H9 (cell line): Measurements from ENCODE around the gene PRDM4. TPM values are rescaled to one million over a fixed set of nuclear protein-coding genes. Genes with fewer than 3 reads are reported as not detected.

Source experiments
- DNase-seq: peaks from one replicate; pipeline ENCODE4 v3.0.0-alpha.2; 2017
- H2AFZ ChIP-seq: one replicate; pipeline ENCODE4 v1.6.1; 2013; ENCODE audit warnings: mild to moderate bottlenecking, low read length, control low read depth, moderate library complexity
- H2AK5ac ChIP-seq: 2 replicates; pipeline ENCODE4 v1.6.1; 2013; ENCODE audit warnings: low read length, control low read depth, mixed read lengths; ENCODE audit not compliant: insufficient read length
- H2BK120ac ChIP-seq: one replicate; pipeline ENCODE4 v1.6.1; 2013; ENCODE audit warnings: low read depth, mild to moderate bottlenecking, low read length, control low read depth, inconsistent platforms; ENCODE audit not compliant: poor library complexity, severe bottlenecking
- H2BK12ac ChIP-seq: 2 replicates; pipeline ENCODE4 v1.6.1; 2013; ENCODE audit warnings: low read length, control low read depth, mixed read lengths, low read depth; ENCODE audit not compliant: insufficient read length
- H2BK15ac ChIP-seq: 2 replicates; pipeline ENCODE4 v1.6.1; 2013; ENCODE audit warnings: low read depth, low read length, control low read depth
- H2BK20ac ChIP-seq: one replicate; pipeline ENCODE4 v1.6.1; 2013; ENCODE audit warnings: low read depth, mild to moderate bottlenecking, low read length, control low read depth, inconsistent platforms; ENCODE audit not compliant: poor library complexity, severe bottlenecking
- H2BK5ac ChIP-seq: 2 replicates; pipeline ENCODE4 v1.6.1; 2013; ENCODE audit warnings: low read length, control low read depth, mixed read lengths; ENCODE audit not compliant: insufficient read length
- H3K14ac ChIP-seq: 2 replicates; pipeline ENCODE4 v1.6.1; 2013; ENCODE audit warnings: low read length, control low read depth; ENCODE audit not compliant: insufficient read depth
- H3K18ac ChIP-seq: 2 replicates; pipeline ENCODE4 v1.6.1; 2013; ENCODE audit warnings: low read depth, mild to moderate bottlenecking, mixed read lengths, low read length, control low read depth; ENCODE audit not compliant: insufficient read length
- H3K23ac ChIP-seq: 2 replicates; pipeline ENCODE4 v1.6.1; 2013; ENCODE audit warnings: low read length, control low read depth, mixed read lengths, low read depth; ENCODE audit not compliant: insufficient read length
- H3K23me2 ChIP-seq: 2 replicates; pipeline ENCODE4 v1.6.1; 2013; ENCODE audit warnings: low read depth, mild to moderate bottlenecking, mixed read lengths, low read length, control low read depth; ENCODE audit not compliant: insufficient read length, poor library complexity, severe bottlenecking
- H3K27ac ChIP-seq: 2 replicates; pipeline ENCODE4 v1.5.1; 2013; ENCODE audit warnings: low read length, control low read depth, mixed read lengths, low read depth; ENCODE audit not compliant: insufficient read length
- H3K27me3 ChIP-seq: 2 replicates; pipeline ENCODE4 v1.6.1; 2013; ENCODE audit warnings: low read length, control low read depth, inconsistent platforms; ENCODE audit not compliant: insufficient read depth
- H3K4ac ChIP-seq: 2 replicates; pipeline ENCODE4 v1.6.1; 2013; ENCODE audit warnings: low read depth, mild to moderate bottlenecking, control low read depth, inconsistent platforms, low read length, moderate library complexity
- H3K4me1 ChIP-seq: 2 replicates; pipeline ENCODE4 v1.6.1; 2013; ENCODE audit warnings: low read length, control low read depth, inconsistent platforms; ENCODE audit not compliant: insufficient read depth
- H3K4me2 ChIP-seq: 2 replicates; pipeline ENCODE4 v1.6.1; 2013; ENCODE audit warnings: low read length, control low read depth, mixed read lengths; ENCODE audit not compliant: insufficient read length, insufficient read depth
- H3K56ac ChIP-seq: 2 replicates; pipeline ENCODE4 v1.6.1; 2013; ENCODE audit warnings: low read depth, mild to moderate bottlenecking, mixed read lengths, low read length, control low read depth; ENCODE audit not compliant: insufficient read length
- H3K79me1 ChIP-seq: 2 replicates; pipeline ENCODE4 v1.6.1; 2013; ENCODE audit warnings: low read depth, mild to moderate bottlenecking, moderate library complexity, low read length, control low read depth, inconsistent platforms; ENCODE audit not compliant: insufficient read depth, poor library complexity, severe bottlenecking
- H3K79me2 ChIP-seq: 2 replicates; pipeline ENCODE4 v1.6.1; 2013; ENCODE audit warnings: low read length, control low read depth, inconsistent platforms; ENCODE audit not compliant: insufficient read depth
- H3K9ac ChIP-seq: 2 replicates; pipeline ENCODE4 v1.6.1; 2013; ENCODE audit warnings: low read length, control low read depth, mixed read lengths; ENCODE audit not compliant: insufficient read length; ENCODE audit errors: extremely low read depth
- H3K9me3 ChIP-seq: one replicate; pipeline ENCODE4 v1.6.1; 2013; ENCODE audit warnings: low read depth, low read length, inconsistent platforms; ENCODE audit not compliant: control insufficient read depth
- H3T11ph ChIP-seq: one replicate; pipeline ENCODE4 v1.6.1; 2013; ENCODE audit warnings: mild to moderate bottlenecking, low read length, control low read depth, inconsistent platforms
- H4K20me1 ChIP-seq: one replicate; pipeline ENCODE4 v1.6.1; 2013; ENCODE audit not compliant: control insufficient read depth, insufficient read length, insufficient read depth
- H4K5ac ChIP-seq: 2 replicates; pipeline ENCODE4 v1.6.1; 2013; ENCODE audit warnings: low read depth, mild to moderate bottlenecking, mixed read lengths, low read length, control low read depth; ENCODE audit not compliant: insufficient read length
- H4K8ac ChIP-seq: replicated peaks from 2 replicates; pipeline ENCODE4 v1.6.1; 2013; ENCODE audit warnings: low read length, control low read depth, mixed read lengths, low read depth; ENCODE audit not compliant: insufficient read length
- H4K91ac ChIP-seq: 2 replicates; pipeline ENCODE4 v1.6.1; 2013; ENCODE audit warnings: low read depth, mild to moderate bottlenecking, moderate library complexity, mixed read lengths, low read length, control low read depth; ENCODE audit not compliant: insufficient read length
- H3K27ac Mint-ChIP-seq, 3 experiments: 2 replicates in 2 of 3; 3 replicates in 1 of 3; pipeline ENCODE4 v1.8.0; 2020 to 2021; ENCODE audit warnings: mixed read lengths in 3 of 3, mild to moderate bottlenecking in 1 of 3, moderate library complexity in 1 of 3
- H3K27me3 Mint-ChIP-seq: 2 replicates; pipeline ENCODE4 v1.8.0; 2021; ENCODE audit warnings: low read depth, mild to moderate bottlenecking, moderate library complexity, mixed read lengths
- H3K36me3 Mint-ChIP-seq, 3 experiments: 2 replicates in 2 of 3; 3 replicates in 1 of 3; pipeline ENCODE4 v1.8.0; 2020 to 2021; ENCODE audit warnings: low read depth in 3 of 3, mixed read lengths in 3 of 3; ENCODE audit not compliant: insufficient read depth in 1 of 3
- H3K4me1 Mint-ChIP-seq, 2 experiments: 2 replicates each; pipeline ENCODE4 v1.8.0; 2020; ENCODE audit warnings: mixed read lengths in 2 of 2
- H3K4me3 Mint-ChIP-seq, 2 experiments: 2 replicates in 1 of 2; 3 replicates in 1 of 2; pipeline ENCODE4 v1.8.0; 2020 to 2021; ENCODE audit warnings: mild to moderate bottlenecking in 2 of 2, mixed read lengths in 2 of 2, moderate library complexity in 1 of 2
- H3K9me3 Mint-ChIP-seq, 2 experiments: 2 replicates in 1 of 2; 3 replicates in 1 of 2; pipeline ENCODE4 v1.8.0; 2020; ENCODE audit warnings: mild to moderate bottlenecking in 2 of 2, mixed read lengths in 2 of 2, moderate library complexity in 1 of 2
- WGBS: extraction: QIAGEN DNeasy Blood & Tissue Kit; methylation state at CpG from one replicate; pipeline ENCODE4 v1.1.7; 2013; ENCODE audit warnings: missing lambda C conversion rate, low lambda C conversion rate, mixed read lengths; ENCODE audit not compliant: insufficient read length; ENCODE audit errors: extremely low coverage; 5-methylcytosine and 5-hydroxymethylcytosine counted together
- total RNA-seq: library from RNA; stranded (reverse); gene quantifications from 2 replicates; pipeline ENCODE4 v1.2.1, GENCODE V29; 2021
- TF ChIP-seq, protein P1 (sequence below): fragments of 200-600 bp; sonication (generic); conservative IDR thresholded peaks from 3 replicates; pipeline ENCODE4 v1.8.0; 2021; ENCODE audit warnings: antibody characterized with exemption, mild to moderate bottlenecking

The PRDM4 gene
- total RNA-seq, 1 experiment from 2014 or later, result 24.4 TPM

DNA sequence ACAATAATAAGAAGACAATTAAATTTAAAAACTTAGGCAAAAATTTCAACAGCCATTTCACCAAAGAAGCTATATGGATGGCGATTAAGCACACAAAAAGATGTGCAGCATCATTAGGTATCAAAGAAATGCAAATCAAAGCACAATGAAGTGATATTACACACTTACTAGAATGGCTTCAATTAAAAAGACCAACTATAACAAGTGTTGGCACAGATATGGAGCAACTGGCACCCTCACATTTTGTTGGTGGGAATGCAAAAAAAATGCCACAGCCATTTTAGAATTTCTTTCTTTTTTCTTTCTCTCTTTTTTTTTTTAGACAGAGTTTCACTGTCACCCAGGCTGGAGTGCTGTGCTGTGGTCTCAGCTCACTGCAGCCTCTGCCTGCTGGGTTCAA is 1.9 kb upstream of the PRDM4 start:
- TF ChIP-seq, protein P1, sequence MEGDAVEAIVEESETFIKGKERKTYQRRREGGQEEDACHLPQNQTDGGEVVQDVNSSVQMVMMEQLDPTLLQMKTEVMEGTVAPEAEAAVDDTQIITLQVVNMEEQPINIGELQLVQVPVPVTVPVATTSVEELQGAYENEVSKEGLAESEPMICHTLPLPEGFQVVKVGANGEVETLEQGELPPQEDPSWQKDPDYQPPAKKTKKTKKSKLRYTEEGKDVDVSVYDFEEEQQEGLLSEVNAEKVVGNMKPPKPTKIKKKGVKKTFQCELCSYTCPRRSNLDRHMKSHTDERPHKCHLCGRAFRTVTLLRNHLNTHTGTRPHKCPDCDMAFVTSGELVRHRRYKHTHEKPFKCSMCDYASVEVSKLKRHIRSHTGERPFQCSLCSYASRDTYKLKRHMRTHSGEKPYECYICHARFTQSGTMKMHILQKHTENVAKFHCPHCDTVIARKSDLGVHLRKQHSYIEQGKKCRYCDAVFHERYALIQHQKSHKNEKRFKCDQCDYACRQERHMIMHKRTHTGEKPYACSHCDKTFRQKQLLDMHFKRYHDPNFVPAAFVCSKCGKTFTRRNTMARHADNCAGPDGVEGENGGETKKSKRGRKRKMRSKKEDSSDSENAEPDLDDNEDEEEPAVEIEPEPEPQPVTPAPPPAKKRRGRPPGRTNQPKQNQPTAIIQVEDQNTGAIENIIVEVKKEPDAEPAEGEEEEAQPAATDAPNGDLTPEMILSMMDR, result no peak
- no peak overlapping the region for H3K18ac ChIP-seq
- no peak overlapping the region for H4K8ac ChIP-seq
- H4K5ac ChIP-seq, result no peak overlapping the region
- no peaks in the 10 kb centered on the region for H3K9me3 Mint-ChIP-seq
- H3K27me3 Mint-ChIP-seq, result peaks cover 15% of the 10 kb centered on the region
- no peak overlapping the region for H3K4me2 ChIP-seq
- no peak overlapping the region for H2AK5ac ChIP-seq
- H2AFZ ChIP-seq, result no peak overlapping the region
- H3K4me1 ChIP-seq, result no peaks in the 10 kb centered on the region
- H3K56ac ChIP-seq, result no peak overlapping the region
- H4K91ac ChIP-seq, result no peak overlapping the region
- H3K23ac ChIP-seq, result no peak overlapping the region
- H3K27ac ChIP-seq, result no peak overlapping the region
- no peak overlapping the region for H3K4me3 Mint-ChIP-seq
- H3K9ac ChIP-seq, result no peak overlapping the region
- H3K4me1 Mint-ChIP-seq, result peaks cover 16 to 19% of the 10 kb centered on the region in 2 experiments
- no peak overlapping the region for H2BK12ac ChIP-seq
- no peak overlapping the region for H2BK20ac ChIP-seq
- no peak overlapping the region for H3K14ac ChIP-seq
- H3K23me2 ChIP-seq, result peaks cover 10% of the 10 kb centered on the region
- H3K27ac Mint-ChIP-seq, result no peak overlapping the region
- no peaks in the 10 kb centered on the region for H4K20me1 ChIP-seq
- peaks cover 16% of the 10 kb centered on the region; the same call in 1 of the 2 replicates for H3K79me2 ChIP-seq
- no peaks in the 10 kb centered on the region; a peak in 2 of 7 replicates for H3K36me3 Mint-ChIP-seq
- H3K4ac ChIP-seq, result no peak overlapping the region
- no CpG with 5 or more reads among the region's 1 CpG for WGBS
- no peak overlapping the region for H2BK120ac ChIP-seq
- no peak for DNase-seq
- H3K27me3 ChIP-seq, result no peaks in the 10 kb centered on the region
- H3K79me1 ChIP-seq, result no peaks in the 10 kb centered on the region
- H3K9me3 ChIP-seq, result no peaks in the 10 kb centered on the region
- H3T11ph ChIP-seq, result no peak overlapping the region
- H2BK15ac ChIP-seq, result no peak overlapping the region
- no peak overlapping the region for H2BK5ac ChIP-seq
